HG03521 (cell line): Measurements from ENCODE around the gene SFT2D3.

Experiments
- ATAC-seq: cut with Tn5 transposase; IDR thresholded peaks from one replicate; pipeline ENCODE4 v1.9.1; 2021; ENCODE audit warnings: mild to moderate bottlenecking, moderate library complexity; ENCODE audit not compliant: unreplicated experiment

Gene SFT2D3

GRCh38 chr2:127664065-127664894 lies 37.0 kb upstream of the SFT2D3 start:
- ATAC-seq = no peak

GRCh38 chr2:127664895-127665225 lies 36.4 kb upstream of the SFT2D3 start:
- no peak for ATAC-seq

DNA sequence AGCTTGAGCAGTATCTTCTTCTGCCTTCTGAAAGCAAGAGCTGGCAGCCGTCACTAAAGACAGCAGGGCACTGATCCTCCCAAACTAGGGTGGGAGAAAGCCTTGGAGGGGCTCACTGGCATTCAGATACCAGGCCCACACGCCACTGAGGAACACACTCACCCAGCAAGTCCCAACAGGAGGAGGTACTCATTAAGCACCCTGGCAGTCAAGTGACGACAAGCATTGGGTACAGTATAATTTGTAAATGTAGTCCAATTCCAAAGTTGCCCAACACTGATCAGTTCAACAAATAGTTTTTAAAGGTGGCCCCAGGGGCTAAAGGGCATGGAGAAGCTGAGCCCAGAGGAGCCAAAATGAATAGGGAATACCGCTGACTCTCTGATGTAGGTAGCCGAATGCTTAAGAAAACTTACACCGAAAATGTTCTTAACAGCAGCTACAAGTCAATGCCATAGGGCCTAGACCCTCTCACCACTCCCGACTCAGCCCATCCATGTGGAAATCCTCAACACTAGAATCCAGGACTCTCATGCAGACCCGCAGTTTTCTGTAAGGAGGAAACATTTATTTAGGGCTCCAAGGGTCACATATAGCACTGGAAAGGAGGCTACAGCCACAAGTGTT lies 35.9 kb upstream of the SFT2D3 start:
- no peak for ATAC-seq

DNA sequence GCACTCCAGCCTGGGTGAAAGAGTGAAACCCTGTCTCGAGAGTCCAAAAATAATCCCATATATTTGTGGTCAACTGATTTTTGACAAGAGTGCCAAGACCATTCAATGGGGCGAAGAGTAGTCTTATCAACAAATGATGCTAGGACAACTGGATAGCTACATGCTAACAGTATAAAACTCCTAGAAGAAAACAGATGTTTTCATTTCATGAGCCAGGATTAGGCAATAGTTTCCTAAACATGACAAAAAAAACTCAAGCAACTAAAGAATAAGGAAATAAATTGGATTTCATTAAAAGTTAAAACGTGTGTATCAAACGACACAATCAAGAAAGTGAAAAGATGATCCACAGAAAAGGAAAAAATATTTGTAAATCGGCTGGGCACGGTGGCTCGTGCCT lies 32.2 kb upstream of the SFT2D3 start:
- ATAC-seq = no peak

GRCh38 chr2:127670055-127670956 lies 31.0 kb upstream of the SFT2D3 start:
- no peak for ATAC-seq

DNA sequence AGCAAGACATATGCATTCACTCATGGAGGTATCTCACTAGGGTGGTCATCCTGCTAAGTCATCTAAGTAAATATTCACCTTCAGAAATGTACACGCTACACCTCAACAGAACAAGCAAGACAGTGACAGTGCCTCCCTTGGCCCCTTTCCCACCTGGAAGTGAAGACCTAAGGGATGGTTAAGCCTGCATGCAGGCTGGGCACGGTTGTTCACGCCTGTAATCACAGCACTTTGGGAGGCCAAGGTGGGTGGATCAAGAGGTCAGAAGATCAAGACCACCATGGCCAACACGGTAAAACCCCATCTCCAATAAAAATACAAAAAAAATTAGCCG lies 30.4 kb upstream of the SFT2D3 start:
- ATAC-seq = no peak

DNA sequence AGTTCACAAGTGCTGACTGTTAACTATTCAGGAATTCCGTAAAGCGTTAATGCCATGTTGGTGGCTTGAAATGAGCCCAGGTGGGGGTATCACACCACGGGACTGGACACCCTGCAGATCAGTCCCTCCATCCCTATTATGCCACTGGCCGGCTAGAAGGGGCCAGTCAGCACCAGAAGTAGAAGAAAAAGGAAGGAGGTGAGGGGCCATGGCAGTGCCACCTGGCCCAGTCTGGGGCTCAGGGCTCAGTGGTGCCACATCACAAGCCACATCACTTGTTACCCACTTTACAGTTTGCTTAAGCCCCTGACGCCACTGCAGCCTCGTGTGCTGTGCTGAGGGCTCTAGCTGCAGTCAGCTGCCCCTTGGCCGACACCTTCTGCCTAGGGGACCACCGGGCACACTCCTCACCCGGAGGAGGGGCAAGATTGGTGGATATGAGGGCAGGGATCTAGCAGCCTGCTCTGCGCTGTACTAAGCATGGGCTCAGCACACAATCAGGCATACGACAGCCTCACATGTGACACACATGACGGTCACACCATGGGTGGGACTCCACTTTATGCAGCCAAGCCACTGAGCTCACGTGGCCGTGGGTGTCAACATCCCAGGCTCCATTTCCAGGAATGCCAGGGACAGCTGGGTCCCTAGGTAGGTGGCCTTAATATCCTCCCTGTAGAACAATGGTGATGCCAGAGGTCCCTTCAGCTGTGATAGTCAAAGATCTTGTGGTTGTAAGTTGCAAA lies 29.6 kb upstream of the SFT2D3 start:
- ATAC-seq = no peak

GRCh38 chr2:127672341-127673224 lies 28.7 kb upstream of the SFT2D3 start:
- no peak for ATAC-seq

GRCh38 chr2:127673291-127674069 lies 27.8 kb upstream of the SFT2D3 start:
- ATAC-seq = no peak

GRCh38 chr2:127674241-127675209 lies 26.8 kb upstream of the SFT2D3 start:
- ATAC-seq = no peak

DNA sequence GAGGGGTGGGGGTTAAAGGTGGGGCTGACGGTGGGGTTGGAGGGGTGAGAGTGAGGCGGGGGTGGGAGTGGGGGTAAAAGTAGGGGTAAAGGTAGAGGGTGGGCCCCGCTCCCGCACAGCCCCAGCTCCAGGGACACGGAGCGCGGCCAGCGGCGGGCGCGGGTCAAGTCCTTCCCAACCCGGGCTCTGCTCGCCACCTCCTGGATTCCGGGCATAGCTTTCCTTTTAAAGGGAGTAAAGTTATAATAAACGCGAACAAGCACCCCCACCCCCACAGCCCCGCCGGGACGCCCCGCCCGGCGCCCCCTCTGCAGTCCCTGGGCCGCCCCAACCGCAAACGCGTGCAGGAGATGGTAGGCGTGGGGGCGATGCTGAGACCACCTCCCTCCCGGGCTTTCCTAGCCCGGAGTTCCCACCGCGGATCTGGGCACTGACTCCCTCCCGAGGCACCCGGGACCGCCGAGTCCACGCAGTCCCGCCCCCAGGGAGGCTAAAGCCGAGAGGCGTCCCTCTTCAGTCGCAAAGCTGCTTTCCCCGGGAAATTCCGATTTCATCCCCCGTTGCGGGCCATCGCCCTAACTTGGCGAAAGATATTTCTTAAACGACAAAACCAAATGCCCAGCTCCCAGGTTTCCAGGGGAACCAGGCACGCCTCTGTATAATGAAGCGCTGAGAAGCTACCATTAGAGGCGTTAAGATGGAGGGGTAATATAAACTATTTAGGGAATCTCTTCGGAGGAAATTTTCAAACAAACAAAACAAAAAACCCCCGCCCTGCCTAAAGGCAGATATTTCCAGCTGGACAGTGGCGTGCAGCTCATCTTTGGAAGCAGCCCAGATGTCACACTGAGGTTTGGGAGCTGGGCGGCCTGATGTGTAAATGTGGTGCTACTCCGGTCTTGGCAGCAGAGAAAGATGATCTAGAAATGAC lies 25.7 kb upstream of the SFT2D3 start, which contains the start of gene LIMS2:
LIMS2 (minus strand) TSS at position 200 of the 931 bp plus-strand sequence. CDS start 506 bp downstream, outside the sequence.
- ATAC-seq = no peak

- ATAC-seq = no peak
These were observed 24.4 kb upstream of the SFT2D3 start for GRCh38 chr2:127676906-127677305.

GRCh38 chr2:127678531-127678930 lies 22.8 kb upstream of the SFT2D3 start:
- ATAC-seq = no peak

DNA sequence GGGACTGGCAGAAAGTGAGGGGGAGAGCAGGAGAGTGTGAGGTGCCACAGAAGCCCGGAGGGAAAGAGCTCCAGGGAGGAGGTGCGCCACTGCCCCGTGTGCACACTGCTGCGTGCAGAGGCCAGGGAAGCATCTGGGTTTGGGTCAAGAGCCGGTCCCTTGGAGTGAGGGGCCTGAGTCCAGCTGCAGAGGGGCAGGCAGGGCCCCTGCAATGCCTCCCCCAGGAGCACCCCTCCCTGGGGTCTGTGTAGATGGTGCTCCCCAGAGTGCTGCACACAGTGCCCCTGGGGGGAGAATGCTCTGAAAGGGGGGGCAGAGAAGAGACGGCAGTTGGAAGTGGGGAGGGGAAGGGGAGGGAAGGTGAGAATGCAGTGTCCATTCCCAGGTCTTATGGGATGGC lies 22.3 kb upstream of the SFT2D3 start:
- ATAC-seq = no peak

GRCh38 chr2:127679680-127680361 lies 21.5 kb upstream of the SFT2D3 start:
- no peak for ATAC-seq

GRCh38 chr2:127680706-127681287 lies 20.5 kb upstream of the SFT2D3 start:
- no peak for ATAC-seq
